SK-N-SH (cell line): ENCODE data around the gene ZNF33B. TPM values are rescaled to one million over a fixed set of nuclear protein-coding genes. Genes with fewer than 3 reads are reported as not detected.

Experiments
- CTCF ChIA-PET: fragments of 300-600, 350-600 bp; formaldehyde crosslinking; extraction: SDS; loops from one replicate; lab custom pipeline; 2021; lab: Yijun Ruan, JAX
- POLR2A ChIA-PET: fragments of 350-600 bp; sonication (Branson Sonifier 250); formaldehyde crosslinking; extraction: SDS; loops from one replicate; lab custom pipeline; 2020; ENCODE audit warnings: antibody characterized with exemption, inconsistent platforms; lab: Yijun Ruan, JAX
- DNase-seq: peaks from one replicate; pipeline ENCODE4 v3.0.0; 2012
- H2AFZ ChIP-seq: fragments of 200-600 bp; sonication (generic); 2 replicates; pipeline ENCODE4 v1.8.1; 2016; ENCODE audit warnings: antibody characterized with exemption, mild to moderate bottlenecking, low read depth
- H3F3A ChIP-seq: fragments of 200-600 bp; sonication (generic); replicated peaks from 2 replicates; pipeline ENCODE3; 2016; ENCODE audit warnings: antibody characterized with exemption, mild to moderate bottlenecking; ENCODE audit not compliant: insufficient read depth
- H3K27ac ChIP-seq, 2 experiments: fragments of 200-500 bp in 1 of 2; fragments of 200-600 bp in 1 of 2; sonication (Bioruptor generic) in 1 of 2; sonication (generic), shearing (Covaris generic) in 1 of 2; 2 replicates each; pipeline versions ENCODE4 v1.5.1 to v1.6.1; 2014 to 2016; ENCODE audit warnings: low read depth in 2 of 2, inconsistent platforms in 1 of 2, low read length in 1 of 2, mild to moderate bottlenecking in 1 of 2, mixed read lengths in 1 of 2
- H3K27me3 ChIP-seq: fragments of 200-600 bp; sonication (generic), shearing (Covaris generic); 2 replicates; pipeline ENCODE4 v1.6.1; 2016; ENCODE audit warnings: mixed run types; ENCODE audit not compliant: insufficient read depth
- H3K36me3 ChIP-seq, 2 experiments: fragments of 200-500 bp in 1 of 2; fragments of 200-600 bp in 1 of 2; sonication (Bioruptor generic) in 1 of 2; sonication (generic) in 1 of 2; replicated peaks in 1 of 2; 2 replicates each; pipeline versions ENCODE3 to v1.5.1; 2014 to 2016; ENCODE audit warnings: low read length in 1 of 2, mild to moderate bottlenecking in 1 of 2; ENCODE audit not compliant: insufficient read depth in 2 of 2, control insufficient read depth in 1 of 2
- H3K4me1 ChIP-seq, 2 experiments: fragments of 200-500 bp in 1 of 2; fragments of 200-600 bp in 1 of 2; sonication (Bioruptor generic) in 1 of 2; sonication (generic), shearing (Covaris generic) in 1 of 2; 2 replicates each; pipeline versions ENCODE4 v1.5.1 to v1.6.1; 2014 to 2016; ENCODE audit warnings: low read depth in 1 of 2, low read length in 1 of 2, mixed run types in 1 of 2; ENCODE audit not compliant: insufficient read depth in 2 of 2, control insufficient read depth in 1 of 2
- H3K4me2 ChIP-seq: fragments of 200-600 bp; sonication (generic), shearing (Covaris generic); 2 replicates; pipeline ENCODE4 v1.6.1; 2017; ENCODE audit warnings: mixed run types
- H3K4me3 ChIP-seq, 2 experiments: fragments of 200-500 bp in 1 of 2; fragments of 200-600 bp in 1 of 2; sonication (Bioruptor generic) in 1 of 2; sonication (generic), shearing (Covaris generic) in 1 of 2; 2 replicates each; pipeline versions ENCODE4 v1.5.1 to v1.8.1; 2014 to 2016; ENCODE audit warnings: low read depth in 2 of 2, inconsistent platforms in 1 of 2, low read length in 1 of 2, mild to moderate bottlenecking in 1 of 2, mixed read lengths in 1 of 2, moderate library complexity in 1 of 2
- H3K79me2 ChIP-seq: fragments of 200-600 bp; sonication (generic); 2 replicates; pipeline ENCODE4 v1.8.1; 2017; ENCODE audit warnings: mild to moderate bottlenecking; ENCODE audit not compliant: insufficient read depth
- H3K9ac ChIP-seq: fragments of 200-600 bp; sonication (generic); 2 replicates; pipeline ENCODE4 v1.6.1; 2017; ENCODE audit warnings: mixed run types
- H3K9me2 ChIP-seq: fragments of 200-600 bp; sonication (generic); 2 replicates; pipeline ENCODE4 v1.6.1; 2017; ENCODE audit warnings: mixed run types
- H3K9me3 ChIP-seq: fragments of 200-600 bp; sonication (generic); 2 replicates; pipeline ENCODE4 v1.6.1; 2017; ENCODE audit warnings: mixed run types, mild to moderate bottlenecking, moderate library complexity
- H4K20me1 ChIP-seq: fragments of 200-600 bp; sonication (generic); 2 replicates; pipeline ENCODE4 v1.6.1; 2017; ENCODE audit warnings: mild to moderate bottlenecking, mixed run types; ENCODE audit not compliant: insufficient read depth
- CHD2 ChIP-seq: fragments of 150-350 bp; IDR thresholded peaks from 2 replicates; pipeline ENCODE4 v1.6.1; 2018; ENCODE audit warnings: low read length; ENCODE audit not compliant: partially characterized antibody
- ELF1 ChIP-seq: IDR thresholded peaks from 2 replicates; pipeline ENCODE4 v1.4.0; 2012
- EP300 ChIP-seq, 2 experiments: IDR thresholded peaks; 2 replicates each; pipeline versions ENCODE4 v1.4.0 to v1.6.1; 2012; ENCODE audit warnings: borderline replicate concordance in 1 of 2, low read depth in 1 of 2, low read length in 1 of 2
- EZH2phosphoT487 ChIP-seq: fragments of 200-600 bp; sonication (generic); IDR thresholded peaks from 2 replicates; pipeline ENCODE4 v1.6.1; 2017; ENCODE audit warnings: low read depth, mixed run types, mild to moderate bottlenecking, antibody characterized with exemption, moderate library complexity, borderline replicate concordance
- FOXM1 ChIP-seq: IDR thresholded peaks from 2 replicates; pipeline ENCODE4 v1.4.0; 2012; ENCODE audit warnings: low read depth, mild to moderate bottlenecking
- GATA2 ChIP-seq: sonication (generic); formaldehyde crosslinking; IDR thresholded peaks from 2 replicates; pipeline ENCODE4 v1.5.0; 2020; ENCODE audit warnings: mild to moderate bottlenecking, missing genetic modification reagents
- NRF1 ChIP-seq: IDR thresholded peaks from 2 replicates; pipeline ENCODE4 v1.6.1; 2012; ENCODE audit warnings: low read depth, mild to moderate bottlenecking, low read length
- RCOR1 ChIP-seq: fragments of 150-350 bp; IDR thresholded peaks from 2 replicates; pipeline ENCODE4 v1.6.1; 2017; ENCODE audit warnings: antibody characterized with exemption, low read length
- RFX5 ChIP-seq: IDR thresholded peaks from 2 replicates; pipeline ENCODE4 v1.6.1; 2012; ENCODE audit warnings: mild to moderate bottlenecking, improper control_type of control experiment, low read length
- RXRA ChIP-seq: IDR thresholded peaks from 2 replicates; pipeline ENCODE4 v1.4.0; 2012; ENCODE audit warnings: low read depth, mild to moderate bottlenecking, borderline replicate concordance
- SIN3A ChIP-seq: IDR thresholded peaks from 2 replicates; pipeline ENCODE4 v1.6.1; 2012; ENCODE audit warnings: low read depth, mild to moderate bottlenecking, low read length, moderate library complexity, borderline replicate concordance
- SMC3 ChIP-seq: IDR thresholded peaks from 2 replicates; pipeline ENCODE4 v1.6.1; 2012; ENCODE audit warnings: low read depth, low read length, improper control_type of control experiment
- TEAD4 ChIP-seq: IDR thresholded peaks from 2 replicates; pipeline ENCODE4 v1.4.0; 2012; ENCODE audit warnings: mild to moderate bottlenecking, borderline replicate concordance; ENCODE audit not compliant: insufficient read depth
- WGBS: methylation state at CpG from one replicate; pipeline ENCODE4 v1.1.6; 2017; ENCODE audit warnings: low lambda C conversion rate; 5-methylcytosine and 5-hydroxymethylcytosine counted together
- polyA plus RNA-seq, 3 experiments: library from polyadenylated mRNA; depleted of rRNA; stranded (reverse); fragments of >200 nt; gene quantifications; 2 replicates each; pipeline ENCODE4 v1.2.3, GENCODE V29; 2012
- TF ChIP-seq, protein P1 (sequence below): IDR thresholded peaks from 2 replicates; pipeline ENCODE4 v1.6.1; 2012; ENCODE audit warnings: mild to moderate bottlenecking, low read depth, low read length, moderate library complexity
- TF ChIP-seq, protein P2 (sequence below): IDR thresholded peaks from 2 replicates; pipeline ENCODE4 v1.4.0; 2012; ENCODE audit warnings: low read depth, borderline replicate concordance
- TF ChIP-seq, protein P3 (sequence below): IDR thresholded peaks from 2 replicates; pipeline ENCODE4; 2012

Gene ZNF33B
- polyA plus RNA-seq, 1 of the 3 experiments (the other 2 are of a cell fraction) = 5.6 TPM

DNA sequence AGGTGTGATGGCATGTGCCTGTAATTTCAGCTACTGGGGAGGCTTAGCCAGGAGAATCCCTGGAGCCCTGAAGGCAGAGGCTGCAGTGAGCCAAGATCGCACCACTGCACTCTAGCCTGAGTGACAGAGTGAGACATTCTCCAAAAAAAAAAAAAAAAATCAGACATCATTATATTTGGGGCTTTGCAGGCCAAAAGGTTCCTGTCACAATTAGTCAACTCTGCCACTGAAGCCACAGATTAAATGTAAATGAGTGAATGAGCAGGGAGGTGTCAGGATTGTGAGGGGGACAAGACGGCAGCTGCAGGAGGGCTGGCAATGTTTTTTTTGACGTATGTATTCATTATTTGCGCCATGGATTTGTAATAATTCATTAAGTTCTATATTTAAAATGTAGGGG is 3.3 kb downstream of the ZNF33B start:
- no peak overlapping the region for H3K4me3 ChIP-seq
- ChIA-PET CTCF (no interaction called here), POLR2A (no interaction called here)
- no peaks in the 10 kb centered on the region for H3K9me3 ChIP-seq
- DNase-seq = no peak
- peaks cover 27% of the 10 kb centered on the region for H3K79me2 ChIP-seq
- no peak overlapping the region for H3K4me2 ChIP-seq
- H3K9me2 ChIP-seq = no peaks in the 10 kb centered on the region
- TF ChIP-seq SMC3 (no peak), RCOR1 (no peak), RFX5 (no peak), GATA2 (CRISPR knock-in tag) (no peak), EP300 (IDR thresholded peaks at IDR 0.05; ENCODE audit: borderline replicate concordance in 1 of 2, low read depth in 1 of 2, low read length in 1 of 2) (no peak), CHD2 (no peak)
- TF ChIP-seq, protein P1, sequence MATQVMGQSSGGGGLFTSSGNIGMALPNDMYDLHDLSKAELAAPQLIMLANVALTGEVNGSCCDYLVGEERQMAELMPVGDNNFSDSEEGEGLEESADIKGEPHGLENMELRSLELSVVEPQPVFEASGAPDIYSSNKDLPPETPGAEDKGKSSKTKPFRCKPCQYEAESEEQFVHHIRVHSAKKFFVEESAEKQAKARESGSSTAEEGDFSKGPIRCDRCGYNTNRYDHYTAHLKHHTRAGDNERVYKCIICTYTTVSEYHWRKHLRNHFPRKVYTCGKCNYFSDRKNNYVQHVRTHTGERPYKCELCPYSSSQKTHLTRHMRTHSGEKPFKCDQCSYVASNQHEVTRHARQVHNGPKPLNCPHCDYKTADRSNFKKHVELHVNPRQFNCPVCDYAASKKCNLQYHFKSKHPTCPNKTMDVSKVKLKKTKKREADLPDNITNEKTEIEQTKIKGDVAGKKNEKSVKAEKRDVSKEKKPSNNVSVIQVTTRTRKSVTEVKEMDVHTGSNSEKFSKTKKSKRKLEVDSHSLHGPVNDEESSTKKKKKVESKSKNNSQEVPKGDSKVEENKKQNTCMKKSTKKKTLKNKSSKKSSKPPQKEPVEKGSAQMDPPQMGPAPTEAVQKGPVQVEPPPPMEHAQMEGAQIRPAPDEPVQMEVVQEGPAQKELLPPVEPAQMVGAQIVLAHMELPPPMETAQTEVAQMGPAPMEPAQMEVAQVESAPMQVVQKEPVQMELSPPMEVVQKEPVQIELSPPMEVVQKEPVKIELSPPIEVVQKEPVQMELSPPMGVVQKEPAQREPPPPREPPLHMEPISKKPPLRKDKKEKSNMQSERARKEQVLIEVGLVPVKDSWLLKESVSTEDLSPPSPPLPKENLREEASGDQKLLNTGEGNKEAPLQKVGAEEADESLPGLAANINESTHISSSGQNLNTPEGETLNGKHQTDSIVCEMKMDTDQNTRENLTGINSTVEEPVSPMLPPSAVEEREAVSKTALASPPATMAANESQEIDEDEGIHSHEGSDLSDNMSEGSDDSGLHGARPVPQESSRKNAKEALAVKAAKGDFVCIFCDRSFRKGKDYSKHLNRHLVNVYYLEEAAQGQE = no peak
- TF ChIP-seq, all 33 proteins: peak for 0
- Histone ChIP-seq H2AFZ (no peak overlapping the region), H3K27me3 (no peaks in the 10 kb centered on the region), H3K27ac (no peak overlapping the region), H3F3A (peaks cover 11% of the 10 kb centered on the region), H3K4me1 (peaks cover 0 to 4% of the 10 kb centered on the region in 2 experiments; a peak in 2 of 4 replicates), H3K9ac (no peak overlapping the region), H3K36me3 (peaks cover 16 to 21% of the 10 kb centered on the region in 2 experiments), H4K20me1 (no peaks in the 10 kb centered on the region)
- whole genome bisulfite sequencing = 100% methylated on average over 4 of the region's 4 CpGs

DNA sequence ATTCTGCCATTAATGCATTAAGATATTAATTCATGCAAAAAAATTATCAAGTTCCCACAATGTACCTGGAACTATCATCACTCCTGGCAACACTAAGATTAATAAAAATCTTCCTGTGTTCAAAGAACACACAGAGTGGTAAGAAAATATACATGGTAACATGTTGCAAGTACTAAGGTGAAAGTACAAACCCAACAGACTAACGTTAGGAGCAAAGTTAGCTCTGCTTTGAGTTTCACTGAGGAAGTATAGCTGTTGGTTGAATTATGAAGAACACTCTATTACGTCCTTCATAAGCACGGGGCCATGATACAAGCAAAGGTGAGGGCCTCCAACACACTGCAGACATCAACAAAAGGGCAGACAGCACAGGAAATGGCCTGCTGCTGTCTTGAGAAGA is 5.8 kb downstream of the ZNF33B start:
- no peaks in the 10 kb centered on the region for H3K9me3 ChIP-seq
- ChIA-PET POLR2A (no interaction called here), CTCF (no interaction called here)
- DNase-seq = no peak
- no peaks in the 10 kb centered on the region for H3F3A ChIP-seq
- peaks cover 25% of the 10 kb centered on the region for H3K79me2 ChIP-seq
- no peak overlapping the region for H3K4me2 ChIP-seq
- no peak for TF ChIP-seq RXRA
- no peak for TF ChIP-seq TEAD4
- no peak for TF ChIP-seq FOXM1
- TF ChIP-seq, protein P2, sequence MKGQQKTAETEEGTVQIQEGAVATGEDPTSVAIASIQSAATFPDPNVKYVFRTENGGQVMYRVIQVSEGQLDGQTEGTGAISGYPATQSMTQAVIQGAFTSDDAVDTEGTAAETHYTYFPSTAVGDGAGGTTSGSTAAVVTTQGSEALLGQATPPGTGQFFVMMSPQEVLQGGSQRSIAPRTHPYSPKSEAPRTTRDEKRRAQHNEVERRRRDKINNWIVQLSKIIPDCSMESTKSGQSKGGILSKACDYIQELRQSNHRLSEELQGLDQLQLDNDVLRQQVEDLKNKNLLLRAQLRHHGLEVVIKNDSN = no peak
- TF ChIP-seq SIN3A = no peak
- no peak for TF ChIP-seq EZH2phosphoT487
- TF ChIP-seq GATA2 (CRISPR knock-in tag) = no peak
- TF ChIP-seq ELF1 = no peak
- no peak for TF ChIP-seq CHD2
- TF ChIP-seq NRF1 = no peak
- TF ChIP-seq, protein P3, sequence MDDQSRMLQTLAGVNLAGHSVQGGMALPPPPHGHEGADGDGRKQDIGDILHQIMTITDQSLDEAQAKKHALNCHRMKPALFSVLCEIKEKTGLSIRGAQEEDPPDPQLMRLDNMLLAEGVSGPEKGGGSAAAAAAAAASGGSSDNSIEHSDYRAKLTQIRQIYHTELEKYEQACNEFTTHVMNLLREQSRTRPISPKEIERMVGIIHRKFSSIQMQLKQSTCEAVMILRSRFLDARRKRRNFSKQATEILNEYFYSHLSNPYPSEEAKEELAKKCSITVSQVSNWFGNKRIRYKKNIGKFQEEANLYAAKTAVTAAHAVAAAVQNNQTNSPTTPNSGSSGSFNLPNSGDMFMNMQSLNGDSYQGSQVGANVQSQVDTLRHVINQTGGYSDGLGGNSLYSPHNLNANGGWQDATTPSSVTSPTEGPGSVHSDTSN = no peak
- H4K20me1 ChIP-seq = no peaks in the 10 kb centered on the region
- no peak overlapping the region for H2AFZ ChIP-seq
- no peak overlapping the region for H3K9ac ChIP-seq
- no peak overlapping the region for H3K27ac ChIP-seq
- H3K4me3 ChIP-seq = no peak overlapping the region
- peaks cover 0 to 4% of the 10 kb centered on the region in 2 experiments; a peak in 2 of 4 replicates for H3K4me1 ChIP-seq
- 83% methylated on average over 3 of the region's 3 CpGs for WGBS
- peaks cover 41% of the 10 kb centered on the region in 2 experiments for H3K36me3 ChIP-seq
- no peaks in the 10 kb centered on the region for H3K9me2 ChIP-seq
- H3K27me3 ChIP-seq = no peaks in the 10 kb centered on the region
